Smooth muscle cell (in vitro differentiated cells): ENCODE data around the gene CACNA1D. TPM values are rescaled to one million over a fixed set of nuclear protein-coding genes. Genes with fewer than 3 reads are reported as not detected.

Experiments
- DNase-seq: peaks from one replicate; lab custom pipeline; 2025; ENCODE audit not compliant: unreplicated experiment; lab: John Stamatoyannopoulos, UW
- H2AFZ ChIP-seq: fragments of 200-600 bp; sonication (generic); 2 replicates; pipeline ENCODE4 v1.6.0; 2016; ENCODE audit warnings: antibody characterized with exemption, low read depth, mild to moderate bottlenecking
- H3F3A ChIP-seq: fragments of 200-600 bp; sonication (generic); 2 replicates; pipeline ENCODE4 v1.6.0; 2017; ENCODE audit warnings: antibody characterized with exemption, low read depth
- H3K27ac ChIP-seq: fragments of 200-600 bp; sonication (generic); 2 replicates; pipeline ENCODE4 v1.5.1; 2016; ENCODE audit warnings: low read depth, mild to moderate bottlenecking
- H3K27me3 ChIP-seq: fragments of 200-600 bp; sonication (generic); 2 replicates; pipeline ENCODE4 v1.6.1; 2016; ENCODE audit warnings: low read depth, mild to moderate bottlenecking
- H3K36me3 ChIP-seq: fragments of 200-600 bp; sonication (generic); 2 replicates; pipeline ENCODE4 v1.5.1; 2016; ENCODE audit warnings: low read depth
- H3K4me1 ChIP-seq: fragments of 200-600 bp; sonication (generic); 2 replicates; pipeline ENCODE4 v1.5.1; 2016; ENCODE audit warnings: low read depth
- H3K4me2 ChIP-seq: fragments of 200-600 bp; sonication (generic); 2 replicates; pipeline ENCODE4 v1.6.0; 2016; ENCODE audit warnings: mild to moderate bottlenecking
- H3K4me3 ChIP-seq: fragments of 200-600 bp; sonication (generic); 2 replicates; pipeline ENCODE4 v1.5.1; 2016; ENCODE audit warnings: mild to moderate bottlenecking
- H3K79me2 ChIP-seq: fragments of 200-600 bp; sonication (generic); 2 replicates; pipeline ENCODE4 v1.6.0; 2016; ENCODE audit warnings: low read depth, mild to moderate bottlenecking
- H3K9ac ChIP-seq: fragments of 200-600 bp; sonication (generic); 2 replicates; pipeline ENCODE4 v1.6.0; 2016; ENCODE audit warnings: low read depth
- H3K9me3 ChIP-seq: fragments of 200-600 bp; sonication (generic); replicated peaks from 2 replicates; pipeline ENCODE4 v1.5.1; 2016; ENCODE audit warnings: low read depth
- H4K20me1 ChIP-seq: fragments of 200-600 bp; sonication (generic); 2 replicates; pipeline ENCODE4 v1.6.0; 2016; ENCODE audit warnings: low read depth
- WGBS: methylation state at CpG from one replicate; pipeline ENCODE4 v1.1.7; 2016; ENCODE audit warnings: low lambda C conversion rate; 5-methylcytosine and 5-hydroxymethylcytosine counted together
- polyA plus RNA-seq: library from polyadenylated mRNA; unstranded; fragments of >200 nt; fragmentation: Nextera tagmentation; extraction: Ambion mirVana; gene quantifications from 2 replicates; pipeline ENCODE4 v1.2.1, GENCODE V29; 2016
- total RNA-seq: library from RNA; depleted of rRNA; stranded (reverse); fragments of >200 nt; gene quantifications from 2 replicates; pipeline ENCODE4 v1.2.3, GENCODE V29; 2014
- TF ChIP-seq, protein P1 (sequence below): fragments of 200-600 bp; sonication (generic); IDR thresholded peaks from 2 replicates; pipeline ENCODE4 v1.5.1; 2017; ENCODE audit warnings: borderline replicate concordance, mild to moderate bottlenecking, antibody characterized with exemption; ENCODE audit not compliant: insufficient read depth, poor library complexity, severe bottlenecking

CACNA1D gene
- total and polyA plus RNA-seq, 2 experiments from 2014 or later = 0.63 to 1.4 TPM

DNA sequence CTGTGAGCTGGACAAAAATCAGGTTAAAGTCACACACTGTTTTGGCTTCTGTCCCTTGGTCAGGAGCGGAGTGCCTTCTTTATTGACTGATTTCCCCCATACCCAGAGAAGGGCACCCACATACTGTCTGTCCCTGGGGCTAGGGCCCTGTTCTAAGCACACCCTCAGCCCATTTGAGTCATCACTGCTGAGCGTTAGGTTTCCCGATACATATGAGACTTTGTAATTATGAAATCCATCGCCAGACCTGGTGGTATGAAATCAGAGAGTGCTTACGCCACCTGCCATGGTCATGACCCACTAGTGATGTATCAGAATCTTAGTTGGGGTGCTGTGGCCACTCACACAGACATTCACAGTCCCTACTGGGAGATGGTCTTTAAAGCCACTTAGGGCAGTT lies 255.0 kb downstream of the CACNA1D start:
- Histone ChIP-seq H3F3A (no peaks in the 10 kb centered on the region), H3K4me2 (no peak overlapping the region), H3K9ac (no peak overlapping the region), H3K4me3 (no peak overlapping the region), H3K4me1 (no peaks in the 10 kb centered on the region), H3K9me3 (no peaks in the 10 kb centered on the region), H3K79me2 (no peaks in the 10 kb centered on the region), H2AFZ (no peak overlapping the region), H3K27ac (no peak overlapping the region), H4K20me1 (no peaks in the 10 kb centered on the region), H3K27me3 (no peaks in the 10 kb centered on the region), H3K36me3 (no peaks in the 10 kb centered on the region)
- WGBS = 98% methylated on average over 5 of the region's 5 CpGs
- no peak for DNase-seq
- TF ChIP-seq, protein P1, sequence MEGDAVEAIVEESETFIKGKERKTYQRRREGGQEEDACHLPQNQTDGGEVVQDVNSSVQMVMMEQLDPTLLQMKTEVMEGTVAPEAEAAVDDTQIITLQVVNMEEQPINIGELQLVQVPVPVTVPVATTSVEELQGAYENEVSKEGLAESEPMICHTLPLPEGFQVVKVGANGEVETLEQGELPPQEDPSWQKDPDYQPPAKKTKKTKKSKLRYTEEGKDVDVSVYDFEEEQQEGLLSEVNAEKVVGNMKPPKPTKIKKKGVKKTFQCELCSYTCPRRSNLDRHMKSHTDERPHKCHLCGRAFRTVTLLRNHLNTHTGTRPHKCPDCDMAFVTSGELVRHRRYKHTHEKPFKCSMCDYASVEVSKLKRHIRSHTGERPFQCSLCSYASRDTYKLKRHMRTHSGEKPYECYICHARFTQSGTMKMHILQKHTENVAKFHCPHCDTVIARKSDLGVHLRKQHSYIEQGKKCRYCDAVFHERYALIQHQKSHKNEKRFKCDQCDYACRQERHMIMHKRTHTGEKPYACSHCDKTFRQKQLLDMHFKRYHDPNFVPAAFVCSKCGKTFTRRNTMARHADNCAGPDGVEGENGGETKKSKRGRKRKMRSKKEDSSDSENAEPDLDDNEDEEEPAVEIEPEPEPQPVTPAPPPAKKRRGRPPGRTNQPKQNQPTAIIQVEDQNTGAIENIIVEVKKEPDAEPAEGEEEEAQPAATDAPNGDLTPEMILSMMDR = no peak

DNA sequence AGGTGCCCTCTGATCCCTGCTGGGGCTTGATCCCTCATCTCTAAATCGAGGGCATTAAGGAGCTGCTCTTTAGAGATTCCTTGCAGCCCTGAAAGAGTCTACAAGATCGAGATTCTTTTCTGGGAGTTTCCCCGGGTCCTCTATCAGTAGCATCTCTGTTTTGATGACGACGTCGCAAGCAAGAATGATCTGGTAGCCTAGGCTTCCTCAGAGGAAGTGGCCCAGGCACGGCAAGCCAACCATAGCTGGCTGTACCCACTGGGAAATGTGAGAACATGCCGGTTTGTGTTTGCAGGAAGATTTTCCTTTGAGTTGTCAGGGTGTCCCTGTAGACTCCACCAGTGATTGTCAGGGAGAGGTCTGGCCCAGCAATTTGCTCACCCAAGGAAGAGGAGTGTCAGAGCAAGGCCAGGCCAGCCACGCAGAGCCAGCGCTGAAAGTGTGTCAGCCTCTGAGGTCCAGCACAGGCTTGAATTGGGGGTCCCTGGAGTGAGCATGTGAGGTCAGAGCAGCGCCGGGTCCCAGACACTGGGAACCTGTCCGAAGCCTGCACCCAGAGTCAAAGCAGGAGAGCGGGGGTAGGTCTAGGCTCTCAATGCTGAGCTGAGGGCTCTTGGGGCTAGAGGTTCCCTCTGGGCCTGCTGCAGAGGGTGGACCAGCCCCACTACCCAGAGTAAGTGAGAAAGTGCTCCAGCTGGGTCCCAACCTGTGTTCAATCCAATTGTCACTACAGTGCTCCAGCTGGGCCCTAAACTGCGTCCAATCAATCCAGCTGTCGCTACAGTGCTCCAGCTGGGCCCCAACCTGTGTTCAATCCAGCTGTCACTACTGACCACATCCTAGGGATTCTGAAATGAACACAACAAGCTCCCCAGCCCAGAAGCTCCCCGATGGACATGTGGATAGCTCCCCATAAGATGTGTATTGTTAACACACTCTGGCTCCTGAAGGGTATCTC lies 256.1 kb downstream of the CACNA1D start:
- Histone ChIP-seq H4K20me1 (no peaks in the 10 kb centered on the region), H3K9me3 (no peaks in the 10 kb centered on the region), H3K27ac (no peak overlapping the region), H3K4me3 (no peak overlapping the region), H3K4me2 (no peak overlapping the region), H2AFZ (no peak overlapping the region), H3K36me3 (no peaks in the 10 kb centered on the region), H3K9ac (no peak overlapping the region), H3K27me3 (no peaks in the 10 kb centered on the region), H3K4me1 (no peaks in the 10 kb centered on the region), H3K79me2 (no peaks in the 10 kb centered on the region), H3F3A (no peaks in the 10 kb centered on the region)
- 92% methylated on average over 17 of the region's 17 CpGs for WGBS
- no peak for DNase-seq
- TF ChIP-seq, protein P1 = no peak

DNA sequence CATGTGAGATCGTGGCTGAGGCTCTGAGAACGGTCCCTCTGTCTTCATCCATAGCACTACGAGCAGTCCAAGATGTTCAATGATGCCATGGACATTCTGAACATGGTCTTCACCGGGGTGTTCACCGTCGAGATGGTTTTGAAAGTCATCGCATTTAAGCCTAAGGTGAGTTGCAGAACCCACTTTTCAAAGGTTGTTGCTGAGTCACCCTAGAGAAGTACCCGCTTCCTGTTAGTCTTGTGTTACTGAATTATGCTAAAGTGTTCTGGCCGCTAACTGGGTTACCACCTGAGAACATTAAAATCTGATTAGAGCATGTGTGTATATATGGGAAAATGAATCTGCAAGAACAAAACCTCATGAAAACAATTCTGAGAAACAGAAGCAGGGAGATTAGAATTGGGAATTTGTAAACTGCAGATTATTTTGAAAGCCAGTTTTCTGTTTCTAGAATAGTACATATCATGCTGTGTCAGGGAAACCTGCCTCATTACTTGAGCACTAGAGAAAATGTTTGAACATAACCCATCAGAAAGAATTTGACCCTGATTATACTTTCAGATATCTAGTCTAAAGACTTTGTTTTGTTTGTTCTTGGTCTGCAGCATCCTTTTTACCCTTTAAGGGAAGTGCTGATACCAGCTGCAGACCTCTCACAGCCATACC lies 259.2 kb downstream of the CACNA1D start:
- TF ChIP-seq, protein P1 = no peak

More for the DNA sequence above, 259.2 kb downstream of the CACNA1D start:
- Histone ChIP-seq H2AFZ (no peak overlapping the region), H3K4me2 (no peak overlapping the region), H3K9ac (no peak overlapping the region), H3K36me3 (no peaks in the 10 kb centered on the region), H3K79me2 (no peaks in the 10 kb centered on the region), H3K4me1 (no peaks in the 10 kb centered on the region), H3F3A (no peaks in the 10 kb centered on the region), H3K9me3 (no peaks in the 10 kb centered on the region), H3K27ac (no peak overlapping the region), H4K20me1 (no peaks in the 10 kb centered on the region), H3K4me3 (no peak overlapping the region), H3K27me3 (peaks cover 6% of the 10 kb centered on the region)
- 92% methylated on average over 9 of the region's 9 CpGs for WGBS
- no peak for DNase-seq
